Activated gamma-delta T cell treated with Interleukin-2 at 50 U/mL for 16 hours (primary cell): ENCODE results near the gene RAD23A.
"Not testable (repeated sequence)": the region's sequence is repeated elsewhere in the genome, so short reads cannot be mapped to it uniquely, and the experiment has no call there.

ENCODE experiments used
- DNase-seq: peaks from one replicate; pipeline ENCODE4 v3.0.0-alpha.2; 2020

RAD23A gene

DNA sequence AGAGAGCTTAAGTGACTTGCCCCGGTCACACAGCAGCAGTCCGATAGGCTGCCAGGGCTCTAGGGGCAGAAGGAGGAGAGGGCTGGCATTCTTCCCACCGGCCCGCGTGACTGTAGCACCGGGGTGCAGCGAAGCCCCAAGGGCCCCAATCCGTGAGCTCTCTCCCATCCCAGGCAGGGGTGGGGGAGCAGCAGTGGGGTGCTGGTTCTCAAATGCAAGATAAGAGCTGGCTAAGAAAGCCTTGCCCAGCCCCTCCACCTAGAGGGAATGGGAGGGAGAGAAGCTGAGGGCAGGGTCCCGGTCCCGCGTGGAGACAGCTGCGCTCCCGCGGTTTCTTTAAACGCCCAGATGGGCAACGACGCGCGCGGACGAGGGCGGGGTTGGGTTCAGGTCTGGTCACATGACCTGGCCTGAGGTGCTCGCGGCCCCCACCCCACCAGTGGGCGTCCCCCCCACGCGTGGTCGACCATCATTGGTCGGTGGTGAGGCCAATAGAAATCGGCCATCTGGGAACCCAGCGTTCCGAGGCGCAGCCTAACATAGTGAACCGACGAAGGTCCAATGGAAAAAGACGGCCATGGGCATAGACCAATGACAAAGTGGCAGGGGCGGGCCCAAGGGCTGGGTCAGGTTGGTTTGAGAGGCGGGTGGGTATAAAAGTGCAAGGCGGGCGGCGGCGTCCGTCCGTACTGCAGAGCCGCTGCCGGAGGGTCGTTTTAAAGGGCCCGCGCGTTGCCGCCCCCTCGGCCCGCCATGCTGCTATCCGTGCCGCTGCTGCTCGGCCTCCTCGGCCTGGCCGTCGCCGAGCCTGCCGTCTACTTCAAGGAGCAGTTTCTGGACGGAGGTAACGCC, 7.5 kb upstream of the RAD23A start, which contains the start of gene CALR:
CALR (plus strand) TSS at position 683 of the 852 bp plus-strand sequence; CDS start at position 754, 71 bp downstream.
- DNase-seq: peak; percentile 99

GRCh38 chr19:12938779-12939601, 6.7 kb upstream of the RAD23A start:
- DNase-seq: no peak

DNA sequence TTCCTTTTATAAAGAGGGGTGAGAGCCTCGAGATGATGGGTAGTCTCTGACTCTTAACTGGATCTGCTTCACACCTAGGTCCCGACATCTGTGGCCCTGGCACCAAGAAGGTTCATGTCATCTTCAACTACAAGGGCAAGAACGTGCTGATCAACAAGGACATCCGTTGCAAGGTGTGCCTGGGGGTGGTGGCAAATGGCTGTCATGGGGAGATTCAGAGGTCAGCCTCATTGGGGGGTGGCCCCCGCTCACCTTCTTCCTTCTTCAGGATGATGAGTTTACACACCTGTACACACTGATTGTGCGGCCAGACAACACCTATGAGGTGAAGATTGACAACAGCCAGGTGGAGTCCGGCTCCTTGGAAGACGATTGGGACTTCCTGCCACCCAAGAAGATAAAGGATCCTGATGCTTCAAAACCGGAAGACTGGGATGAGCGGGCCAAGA, 5.7 kb upstream of the RAD23A start:
- DNase-seq: no peak

- no peak for DNase-seq
Measured at GRCh38 chr19:12940897-12941296, 4.8 kb upstream of the RAD23A start.

DNA sequence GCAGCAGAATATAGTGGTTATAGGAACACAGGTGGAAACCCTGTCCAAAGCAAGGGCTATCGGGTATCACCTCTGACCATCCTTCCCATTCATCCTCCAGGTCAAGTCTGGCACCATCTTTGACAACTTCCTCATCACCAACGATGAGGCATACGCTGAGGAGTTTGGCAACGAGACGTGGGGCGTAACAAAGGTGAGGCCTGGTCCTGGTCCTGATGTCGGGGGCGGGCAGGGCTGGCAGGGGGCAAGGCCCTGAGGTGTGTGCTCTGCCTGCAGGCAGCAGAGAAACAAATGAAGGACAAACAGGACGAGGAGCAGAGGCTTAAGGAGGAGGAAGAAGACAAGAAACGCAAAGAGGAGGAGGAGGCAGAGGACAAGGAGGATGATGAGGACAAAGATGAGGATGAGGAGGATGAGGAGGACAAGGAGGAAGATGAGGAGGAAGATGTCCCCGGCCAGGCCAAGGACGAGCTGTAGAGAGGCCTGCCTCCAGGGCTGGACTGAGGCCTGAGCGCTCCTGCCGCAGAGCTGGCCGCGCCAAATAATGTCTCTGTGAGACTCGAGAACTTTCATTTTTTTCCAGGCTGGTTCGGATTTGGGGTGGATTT, 2.1 kb upstream of the RAD23A start:
- DNase-seq: no peak

GRCh38 chr19:12944104-12944674, 1.5 kb upstream of the RAD23A start:
- no peak for DNase-seq

- peak; percentile 35 for DNase-seq
Measured at GRCh38 chr19:12946092-12946721, 545 bp downstream of the RAD23A start.

DNA sequence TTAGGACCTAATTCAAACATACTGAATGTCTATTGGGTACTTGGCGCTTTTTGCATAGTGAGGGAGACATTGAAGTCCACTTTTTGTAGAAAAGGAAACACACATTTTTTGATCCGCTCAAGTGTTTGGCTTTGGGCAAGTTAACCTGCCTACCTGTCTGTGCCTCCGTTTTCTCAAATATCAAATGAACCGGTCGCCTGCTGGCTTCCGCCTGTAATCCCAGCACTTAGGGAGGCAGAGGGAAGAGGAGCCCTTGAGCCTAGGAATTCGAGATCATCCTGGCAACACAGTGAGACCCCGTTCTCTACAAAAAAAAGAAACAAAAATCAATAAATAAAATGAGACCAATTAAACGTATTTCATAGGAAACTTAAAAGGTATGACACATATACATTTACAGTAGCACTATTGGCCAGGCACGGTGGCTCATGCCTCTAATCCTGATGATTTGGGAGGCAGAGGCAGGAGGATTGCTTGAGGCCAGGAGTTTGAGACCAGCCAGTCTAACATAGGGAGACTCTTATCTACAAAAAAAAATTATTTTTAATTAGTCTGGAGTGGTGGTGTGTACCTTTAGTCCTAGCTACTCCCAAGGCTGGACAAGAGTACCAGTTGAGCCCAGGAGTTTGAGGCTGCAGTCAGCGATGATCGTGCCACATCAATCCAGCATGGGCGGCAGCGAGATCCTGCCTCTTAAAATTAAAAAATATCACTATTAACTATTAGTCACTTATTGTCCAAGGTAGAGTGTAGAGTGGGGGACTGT, 1.3 kb downstream of the RAD23A start:
- no peak for DNase-seq

DNA sequence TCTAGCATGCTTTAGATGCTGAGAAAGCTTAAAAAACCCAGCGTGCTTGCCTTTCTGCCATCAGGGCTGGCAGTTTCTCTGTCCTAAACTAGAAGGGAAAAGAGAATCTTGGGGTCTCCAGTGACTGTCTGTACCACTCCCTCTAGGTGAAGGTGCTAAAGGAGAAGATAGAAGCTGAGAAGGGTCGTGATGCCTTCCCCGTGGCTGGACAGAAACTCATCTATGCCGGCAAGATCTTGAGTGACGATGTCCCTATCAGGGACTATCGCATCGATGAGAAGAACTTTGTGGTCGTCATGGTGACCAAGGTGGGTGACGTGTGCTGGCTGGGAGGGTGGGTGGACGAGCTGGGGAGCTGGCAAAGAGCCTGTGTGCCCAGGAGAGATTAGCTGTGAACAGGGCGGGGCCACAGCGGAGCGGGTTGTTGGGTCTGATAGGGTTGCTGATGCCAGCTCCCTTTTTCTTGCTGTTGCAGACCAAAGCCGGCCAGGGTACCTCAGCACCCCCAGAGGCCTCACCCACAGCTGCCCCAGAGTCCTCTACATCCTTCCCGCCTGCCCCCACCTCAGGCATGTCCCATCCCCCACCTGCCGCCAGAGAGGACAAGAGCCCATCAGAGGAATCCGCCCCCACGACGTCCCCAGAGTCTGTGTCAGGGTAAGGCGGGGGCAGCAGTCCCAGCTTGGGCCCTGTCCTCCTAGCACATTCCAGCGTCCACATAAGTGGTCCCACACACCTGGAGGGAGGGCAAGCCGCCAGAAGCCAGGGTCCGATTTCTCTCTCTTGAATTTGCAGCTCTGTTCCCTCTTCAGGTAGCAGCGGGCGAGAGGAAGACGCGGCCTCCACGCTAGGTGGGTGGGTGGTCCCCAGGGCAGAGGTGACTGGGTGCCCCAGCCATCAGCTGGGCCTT, 2.3 kb downstream of the RAD23A start:
- DNase-seq: no peak

GRCh38 chr19:12948612-12949362, 3.1 kb downstream of the RAD23A start:
- DNase-seq: no peak

DNA sequence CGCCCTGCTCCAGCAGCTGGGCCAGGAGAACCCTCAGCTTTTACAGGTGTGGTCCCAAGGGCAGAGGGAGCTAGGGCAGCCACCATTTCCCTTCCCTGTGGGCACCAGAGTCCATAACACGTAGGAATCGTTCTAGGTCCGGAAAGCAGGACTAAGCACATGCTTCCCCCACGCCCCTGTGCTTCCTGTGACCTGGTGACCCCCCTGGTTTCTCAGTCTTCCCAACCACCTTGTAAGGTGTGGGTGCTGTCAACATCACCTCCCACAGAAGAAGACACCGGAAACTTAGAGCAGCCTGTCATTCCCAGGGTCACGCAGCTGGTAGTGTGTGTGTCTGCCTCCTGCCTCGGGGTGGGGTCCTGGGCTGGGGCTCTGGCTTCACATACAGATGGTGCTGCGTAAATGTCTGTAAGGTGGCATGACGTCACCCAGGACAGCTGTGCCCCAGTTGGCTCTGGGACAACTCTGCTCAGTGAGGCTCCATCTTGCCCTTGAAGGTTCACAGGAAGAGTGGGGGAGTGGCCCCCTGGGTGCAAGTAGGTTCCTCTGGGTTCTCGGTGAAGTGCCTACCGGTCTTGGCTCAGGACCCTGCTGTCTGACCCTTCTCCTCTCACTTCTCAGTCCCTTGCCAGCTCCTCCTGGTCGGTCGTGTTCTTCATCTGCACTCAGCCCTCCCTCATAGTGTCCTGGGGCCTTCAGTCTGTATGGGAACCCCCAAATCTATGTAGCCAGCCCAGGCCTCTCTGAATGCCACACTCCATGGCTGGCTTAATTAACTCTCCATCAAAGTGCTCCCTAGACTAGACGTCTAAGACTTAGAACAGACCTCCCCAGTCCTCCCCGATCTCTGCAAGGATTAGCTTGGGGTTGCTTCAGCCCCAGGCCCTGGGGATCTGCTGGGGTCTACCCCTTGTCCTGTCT, 4.0 kb downstream of the RAD23A start:
- no peak for DNase-seq

- not testable (repeated sequence) for DNase-seq
Measured at GRCh38 chr19:12952050-12952449, 6.4 kb downstream of the RAD23A start.

DNA sequence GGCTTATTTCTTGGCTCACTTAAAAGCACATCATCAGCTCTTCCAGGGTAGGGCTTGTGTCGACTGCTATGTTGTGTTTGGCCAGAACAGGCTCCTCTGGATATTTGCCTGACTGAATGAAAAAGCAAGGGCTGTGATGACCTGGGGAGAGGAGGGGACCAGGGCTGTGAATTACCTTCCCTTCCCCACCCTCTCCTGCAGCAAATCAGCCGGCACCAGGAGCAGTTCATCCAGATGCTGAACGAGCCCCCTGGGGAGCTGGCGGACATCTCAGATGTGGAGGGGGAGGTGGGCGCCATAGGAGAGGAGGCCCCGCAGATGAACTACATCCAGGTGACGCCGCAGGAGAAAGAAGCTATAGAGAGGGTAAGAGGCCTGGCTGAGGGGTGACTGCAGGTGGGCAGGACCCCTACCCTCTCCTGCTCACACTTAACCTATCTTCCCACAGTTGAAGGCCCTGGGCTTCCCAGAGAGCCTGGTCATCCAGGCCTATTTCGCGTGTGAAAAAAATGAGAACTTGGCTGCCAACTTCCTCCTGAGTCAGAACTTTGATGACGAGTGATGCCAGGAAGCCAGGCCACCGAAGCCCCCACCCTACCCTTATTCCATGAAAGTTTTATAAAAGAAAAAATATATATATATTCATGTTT, 7.0 kb downstream of the RAD23A start:
- DNase-seq: no peak

DNA sequence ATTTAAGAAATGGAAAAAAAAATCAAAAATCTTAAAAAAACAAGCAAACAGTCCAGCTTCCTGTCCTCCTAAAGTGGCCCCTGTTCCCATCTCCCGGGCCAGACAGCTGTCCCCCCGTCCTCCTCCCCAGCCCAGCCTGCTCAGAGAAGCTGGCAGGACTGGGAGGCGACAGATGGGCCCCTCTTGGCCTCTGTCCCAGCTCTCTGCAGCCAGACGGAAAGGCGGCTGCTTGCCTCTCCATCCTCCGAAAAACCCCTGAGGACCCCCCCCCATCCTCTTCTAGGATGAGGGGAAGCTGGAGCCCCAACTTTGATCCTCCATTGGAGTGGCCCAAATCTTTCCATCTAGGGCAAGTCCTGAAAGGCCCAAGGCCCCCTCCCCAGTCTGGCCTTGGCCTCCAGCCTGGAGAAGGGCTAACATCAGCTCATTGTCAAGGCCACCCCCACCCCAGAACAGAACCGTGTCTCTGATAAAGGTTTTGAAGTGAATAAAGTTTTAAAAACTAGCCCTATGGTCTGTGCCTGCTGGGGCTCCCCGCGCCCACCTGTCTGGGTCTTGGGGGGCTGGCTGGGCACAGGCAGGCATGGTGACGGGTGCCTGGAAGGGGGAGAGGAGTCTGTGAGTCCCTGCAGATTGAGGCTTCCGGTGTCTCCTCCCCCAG, 7.6 kb downstream of the RAD23A start:
- DNase-seq: no peak

- no peak for DNase-seq
Measured at GRCh38 chr19:12953799-12954611, 8.3 kb downstream of the RAD23A start.

DNA sequence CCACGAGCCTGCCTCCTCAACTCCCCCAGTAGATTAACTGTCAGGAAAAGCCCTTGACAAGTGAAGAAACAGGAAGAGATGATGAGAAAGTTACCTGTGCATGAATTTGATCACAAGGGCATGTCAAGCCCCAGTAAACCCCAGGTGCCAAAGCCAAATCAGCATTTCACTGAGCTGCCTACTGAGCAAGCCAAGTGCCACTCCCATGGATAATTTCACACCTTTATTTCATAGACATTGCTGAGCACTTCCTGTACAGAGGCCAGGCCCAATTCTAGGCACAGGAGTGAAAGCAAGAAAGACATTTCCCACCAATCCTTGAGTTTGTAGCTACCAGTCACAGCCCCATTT, 8.9 kb downstream of the RAD23A start:
- DNase-seq: no peak

DNA sequence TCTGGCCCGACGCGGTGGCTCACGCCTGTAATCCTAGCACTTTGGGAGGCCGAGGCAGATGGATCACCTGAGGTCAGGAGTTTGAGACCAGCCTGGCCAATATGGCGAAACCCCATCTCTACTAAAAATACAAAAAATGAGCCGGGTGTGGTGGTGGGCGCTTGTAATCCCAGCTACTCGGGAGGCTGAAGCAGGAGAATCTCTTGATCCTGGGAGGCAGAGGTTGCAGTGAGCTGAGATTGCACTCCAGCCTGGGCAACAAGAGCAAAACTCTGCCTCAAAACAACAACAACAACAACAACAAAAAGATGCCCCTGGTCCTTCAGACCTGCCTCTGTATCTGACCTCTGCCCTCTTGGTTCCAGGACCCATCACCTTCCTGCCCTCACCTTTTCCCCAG, 9.9 kb downstream of the RAD23A start:
- DNase-seq: not testable (repeated sequence)
